IMR-90 (cell line): ENCODE results near the gene CELSR2. TPM values are rescaled to one million over a fixed set of nuclear protein-coding genes. Genes with fewer than 3 reads are reported as not detected.

Source experiments
- BHLHE40 ChIP-seq: fragments of 150-350 bp; IDR thresholded peaks from 2 replicates; pipeline ENCODE4 v1.6.1; 2016; ENCODE audit warnings: mild to moderate bottlenecking, low read depth, low read length
- CEBPB ChIP-seq: IDR thresholded peaks from 2 replicates; pipeline ENCODE4 v1.6.1; 2012; ENCODE audit warnings: low read depth, low read length, improper control_type of control experiment
- ELK1 ChIP-seq: fragments of 150-350 bp; IDR thresholded peaks from 2 replicates; pipeline ENCODE4 v1.6.1; 2016; ENCODE audit warnings: low read depth, mild to moderate bottlenecking, low read length, moderate library complexity, borderline replicate concordance
- FOS ChIP-seq: fragments of 150-350 bp; IDR thresholded peaks from 2 replicates; pipeline ENCODE4 v1.6.1; 2016; ENCODE audit warnings: low read depth, low read length
- MXI1 ChIP-seq: IDR thresholded peaks from 2 replicates; pipeline ENCODE4 v1.6.1; 2012; ENCODE audit warnings: low read depth, mild to moderate bottlenecking, low read length, moderate library complexity, borderline replicate concordance
- POLR2A ChIP-seq: IDR thresholded peaks from 2 replicates; pipeline ENCODE4 v1.6.1; 2012; ENCODE audit warnings: mild to moderate bottlenecking, low read depth, low read length
- polyA plus RNA-seq, 3 experiments: library from polyadenylated mRNA; depleted of rRNA; stranded (reverse); fragments of >200 nt; gene quantifications; 2 replicates each; pipeline ENCODE4 v1.2.3, GENCODE V29; 2012; ENCODE audit warnings: low replicate concordance in 1 of 3
- total RNA-seq: library from RNA; depleted of rRNA; stranded (reverse); fragments of >200 nt; gene quantifications from 2 replicates; pipeline ENCODE4 v1.2.3, GENCODE V29; 2012

CELSR2 gene
- total and polyA plus RNA-seq, 2 of the 4 experiments (the other 2 are of a cell fraction) = 1.3 to 5.3 TPM

DNA sequence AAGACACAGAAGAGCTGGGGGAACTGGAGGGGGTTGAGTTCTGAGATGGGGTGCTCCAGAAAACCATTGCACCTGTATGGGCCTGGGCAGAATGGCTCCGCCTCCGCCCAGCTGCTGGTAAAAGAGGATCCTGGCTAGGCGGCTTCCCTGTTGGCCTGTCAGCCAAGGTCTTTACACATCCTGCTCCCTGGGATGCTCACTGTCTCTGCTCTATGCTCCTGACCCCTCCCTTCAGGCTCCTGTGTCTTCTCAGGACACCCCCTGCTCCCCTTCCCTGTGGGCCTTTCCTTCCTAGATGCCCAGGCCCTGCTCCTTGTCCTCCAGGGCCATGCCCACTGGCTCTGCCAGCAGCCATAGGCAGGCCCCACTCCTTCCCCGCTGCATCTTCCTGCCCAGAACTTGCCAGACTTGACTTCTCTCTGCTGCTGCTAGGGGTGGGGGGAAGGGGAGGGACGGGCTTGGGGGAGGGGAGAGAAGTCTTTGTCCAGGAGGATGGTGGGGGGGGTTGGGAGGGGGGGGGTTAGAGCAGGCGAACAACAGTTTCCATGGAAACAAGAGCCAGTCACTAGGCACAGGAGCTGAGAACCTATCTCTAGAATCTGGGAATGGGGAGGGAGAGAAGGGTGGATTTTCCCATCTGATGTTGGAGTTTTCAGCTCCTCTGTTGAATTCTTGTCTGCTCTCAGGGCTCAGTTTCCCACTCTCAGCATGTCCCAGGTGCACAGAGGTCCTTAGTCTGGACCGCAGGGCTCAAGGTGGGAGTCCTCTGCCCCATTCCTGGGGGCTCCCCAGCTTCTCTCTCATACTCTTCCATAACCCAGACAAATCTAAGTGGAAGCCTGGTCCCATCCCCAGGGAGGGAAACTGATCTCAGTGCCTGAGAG lies 10.6 kb downstream of the CELSR2 start (continued):
- no peak for TF ChIP-seq MXI1
- no peak for TF ChIP-seq FOS
- no peak for TF ChIP-seq POLR2A
- TF ChIP-seq BHLHE40 = no peak
- TF ChIP-seq ELK1 = no peak
- no peak for TF ChIP-seq CEBPB
